ENCODE data around the gene NANS.
A peak's percentile ranks its signal among the peaks of the same experiment; 100 is the strongest.

DNA sequence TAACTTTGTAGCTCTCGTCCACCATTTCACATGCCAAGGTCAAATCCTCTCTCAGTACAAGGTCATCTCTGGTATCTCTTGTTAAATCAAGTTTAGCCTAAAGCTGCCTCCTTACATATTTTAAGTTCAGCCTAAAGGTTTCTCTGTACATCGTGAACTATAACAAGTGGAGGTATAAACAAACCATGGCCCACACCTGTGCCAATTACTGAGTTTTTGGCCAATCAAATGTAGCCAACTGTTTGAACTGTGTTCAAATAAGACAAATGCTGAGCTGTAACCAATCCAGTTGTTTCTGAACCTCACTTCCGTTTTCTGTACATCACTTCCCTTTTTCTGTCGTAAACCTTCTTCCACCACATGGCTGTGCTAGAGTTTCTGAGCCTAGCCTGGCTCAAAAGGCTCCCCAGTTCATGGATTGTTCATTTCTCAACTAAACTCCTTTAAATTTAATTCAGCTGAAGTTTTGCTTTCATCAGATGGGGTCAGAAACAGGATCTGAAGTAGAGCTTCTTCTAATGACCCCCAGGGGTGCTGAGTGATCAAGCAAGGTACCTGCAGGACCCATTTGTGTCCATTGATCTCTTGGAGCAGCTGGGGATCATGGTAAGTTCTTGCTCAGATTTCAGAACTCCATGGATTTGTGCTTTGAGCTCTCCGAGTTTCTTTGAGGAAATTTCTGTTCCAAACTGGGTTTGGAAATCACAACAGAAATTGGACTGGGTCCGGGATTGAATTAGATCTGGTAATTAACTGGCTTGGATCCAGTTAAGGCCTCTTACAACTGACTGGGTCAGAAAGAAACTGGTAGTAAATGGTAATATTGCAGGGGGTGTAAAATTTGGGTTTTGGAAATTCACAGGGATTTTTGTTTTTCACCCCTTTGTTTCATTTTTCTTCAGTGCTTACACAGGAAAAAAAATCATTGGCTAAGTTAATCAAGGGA is 11.0 kb upstream of the NANS start:
- TF ChIP-seq, protein P1, sequence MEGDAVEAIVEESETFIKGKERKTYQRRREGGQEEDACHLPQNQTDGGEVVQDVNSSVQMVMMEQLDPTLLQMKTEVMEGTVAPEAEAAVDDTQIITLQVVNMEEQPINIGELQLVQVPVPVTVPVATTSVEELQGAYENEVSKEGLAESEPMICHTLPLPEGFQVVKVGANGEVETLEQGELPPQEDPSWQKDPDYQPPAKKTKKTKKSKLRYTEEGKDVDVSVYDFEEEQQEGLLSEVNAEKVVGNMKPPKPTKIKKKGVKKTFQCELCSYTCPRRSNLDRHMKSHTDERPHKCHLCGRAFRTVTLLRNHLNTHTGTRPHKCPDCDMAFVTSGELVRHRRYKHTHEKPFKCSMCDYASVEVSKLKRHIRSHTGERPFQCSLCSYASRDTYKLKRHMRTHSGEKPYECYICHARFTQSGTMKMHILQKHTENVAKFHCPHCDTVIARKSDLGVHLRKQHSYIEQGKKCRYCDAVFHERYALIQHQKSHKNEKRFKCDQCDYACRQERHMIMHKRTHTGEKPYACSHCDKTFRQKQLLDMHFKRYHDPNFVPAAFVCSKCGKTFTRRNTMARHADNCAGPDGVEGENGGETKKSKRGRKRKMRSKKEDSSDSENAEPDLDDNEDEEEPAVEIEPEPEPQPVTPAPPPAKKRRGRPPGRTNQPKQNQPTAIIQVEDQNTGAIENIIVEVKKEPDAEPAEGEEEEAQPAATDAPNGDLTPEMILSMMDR (IDR thresholded peaks at IDR 0.05; ENCODE audit: insufficient read depth, low read length) = no peak
- TF ChIP-seq POLR2AphosphoS5 (IDR thresholded peaks at IDR 0.05; ENCODE audit: low read depth) (peak; percentile 86), GABPA (IDR thresholded peaks at IDR 0.05; ENCODE audit: low read depth) (peak; percentile 73)
- TF ChIP-seq, protein P2, sequence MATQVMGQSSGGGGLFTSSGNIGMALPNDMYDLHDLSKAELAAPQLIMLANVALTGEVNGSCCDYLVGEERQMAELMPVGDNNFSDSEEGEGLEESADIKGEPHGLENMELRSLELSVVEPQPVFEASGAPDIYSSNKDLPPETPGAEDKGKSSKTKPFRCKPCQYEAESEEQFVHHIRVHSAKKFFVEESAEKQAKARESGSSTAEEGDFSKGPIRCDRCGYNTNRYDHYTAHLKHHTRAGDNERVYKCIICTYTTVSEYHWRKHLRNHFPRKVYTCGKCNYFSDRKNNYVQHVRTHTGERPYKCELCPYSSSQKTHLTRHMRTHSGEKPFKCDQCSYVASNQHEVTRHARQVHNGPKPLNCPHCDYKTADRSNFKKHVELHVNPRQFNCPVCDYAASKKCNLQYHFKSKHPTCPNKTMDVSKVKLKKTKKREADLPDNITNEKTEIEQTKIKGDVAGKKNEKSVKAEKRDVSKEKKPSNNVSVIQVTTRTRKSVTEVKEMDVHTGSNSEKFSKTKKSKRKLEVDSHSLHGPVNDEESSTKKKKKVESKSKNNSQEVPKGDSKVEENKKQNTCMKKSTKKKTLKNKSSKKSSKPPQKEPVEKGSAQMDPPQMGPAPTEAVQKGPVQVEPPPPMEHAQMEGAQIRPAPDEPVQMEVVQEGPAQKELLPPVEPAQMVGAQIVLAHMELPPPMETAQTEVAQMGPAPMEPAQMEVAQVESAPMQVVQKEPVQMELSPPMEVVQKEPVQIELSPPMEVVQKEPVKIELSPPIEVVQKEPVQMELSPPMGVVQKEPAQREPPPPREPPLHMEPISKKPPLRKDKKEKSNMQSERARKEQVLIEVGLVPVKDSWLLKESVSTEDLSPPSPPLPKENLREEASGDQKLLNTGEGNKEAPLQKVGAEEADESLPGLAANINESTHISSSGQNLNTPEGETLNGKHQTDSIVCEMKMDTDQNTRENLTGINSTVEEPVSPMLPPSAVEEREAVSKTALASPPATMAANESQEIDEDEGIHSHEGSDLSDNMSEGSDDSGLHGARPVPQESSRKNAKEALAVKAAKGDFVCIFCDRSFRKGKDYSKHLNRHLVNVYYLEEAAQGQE (IDR thresholded peaks at IDR 0.05; ENCODE audit: insufficient replicate concordance, low read depth) = peak; percentile 65

All from HL-60 (cell line).